NCI-H82 treated with DMSO at 0.1 percent for 48 hours (cell line): Measurements from ENCODE around the gene PGF.
"Not testable (repeated sequence)": the region's sequence is repeated elsewhere in the genome, so short reads cannot be mapped to it uniquely, and the experiment has no call there.

Experiments used
- DNase-seq: peaks from one replicate; lab custom pipeline; 2025; ENCODE audit not compliant: unreplicated experiment; lab: John Stamatoyannopoulos, UW

The PGF gene

DNA sequence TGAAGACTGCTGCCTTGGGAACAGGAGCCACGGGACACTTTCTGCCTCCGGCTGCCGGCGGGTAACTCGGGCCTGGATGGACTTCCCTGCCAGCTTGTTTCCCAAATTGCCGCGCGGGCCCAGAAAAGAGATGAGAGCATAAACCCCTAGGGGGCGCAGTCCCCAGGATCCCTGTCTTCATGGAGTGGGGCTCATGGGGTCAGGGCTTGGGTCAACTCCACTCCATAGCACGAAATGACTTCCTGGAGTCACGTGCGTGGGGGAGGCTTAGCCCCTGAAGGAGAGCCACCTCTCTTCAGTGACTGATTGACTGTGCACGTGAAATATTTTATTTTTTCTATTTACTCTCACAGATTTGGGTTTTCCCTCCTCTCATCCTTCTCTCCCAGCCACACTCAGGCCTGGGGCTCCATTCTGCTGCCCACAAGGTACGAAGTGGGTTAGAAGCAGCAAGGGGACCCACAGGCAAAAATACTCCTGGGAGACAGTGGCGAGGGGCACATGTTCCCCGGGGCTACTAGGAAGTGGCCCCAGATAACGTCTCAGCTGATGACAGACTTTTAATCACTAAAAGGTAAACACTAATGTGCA lies 10.0 kb downstream of the PGF start:
- no peak for DNase-seq

DNA sequence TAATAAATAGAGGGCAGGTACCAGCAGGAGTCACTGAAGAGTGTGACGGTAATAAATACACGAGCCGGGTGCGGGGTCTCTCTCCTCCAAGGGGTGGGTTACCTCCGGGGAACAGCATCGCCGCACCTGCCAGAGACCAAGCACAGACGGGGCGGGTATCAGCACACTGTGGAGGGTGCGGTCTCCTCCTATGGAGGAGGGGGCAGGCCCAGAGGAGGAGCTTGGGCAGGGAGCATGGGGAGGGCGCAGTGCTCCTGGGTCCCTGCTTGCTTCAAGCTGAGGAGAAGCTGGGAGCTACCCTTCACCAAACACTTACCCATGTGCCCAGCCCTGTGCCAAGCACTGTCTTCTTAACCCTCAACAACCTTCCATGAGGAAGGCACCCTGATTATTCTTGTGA lies 12.8 kb downstream of the PGF start:
- DNase-seq, result no peak

DNA sequence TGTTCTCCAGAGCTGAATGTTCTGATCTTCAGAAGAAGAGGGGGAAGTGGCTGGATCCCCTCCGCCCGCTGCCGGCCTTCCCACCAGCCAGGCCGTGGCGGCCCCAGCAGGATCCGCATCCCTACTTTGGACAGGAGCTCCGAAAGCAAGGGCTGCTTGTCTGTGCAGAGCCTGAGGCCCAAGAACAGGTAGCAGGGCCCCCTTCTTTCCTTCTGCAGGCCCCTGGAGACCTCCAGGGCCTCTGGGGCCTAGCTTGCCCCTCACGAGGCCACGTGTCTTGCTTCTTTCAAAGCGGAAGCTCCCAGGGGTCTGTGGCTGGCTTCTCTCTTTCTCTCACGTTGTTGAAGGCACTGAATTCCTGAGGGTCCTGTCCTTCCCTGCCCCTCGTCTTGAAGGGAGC lies 13.2 kb downstream of the PGF start:
- no peak for DNase-seq

DNA sequence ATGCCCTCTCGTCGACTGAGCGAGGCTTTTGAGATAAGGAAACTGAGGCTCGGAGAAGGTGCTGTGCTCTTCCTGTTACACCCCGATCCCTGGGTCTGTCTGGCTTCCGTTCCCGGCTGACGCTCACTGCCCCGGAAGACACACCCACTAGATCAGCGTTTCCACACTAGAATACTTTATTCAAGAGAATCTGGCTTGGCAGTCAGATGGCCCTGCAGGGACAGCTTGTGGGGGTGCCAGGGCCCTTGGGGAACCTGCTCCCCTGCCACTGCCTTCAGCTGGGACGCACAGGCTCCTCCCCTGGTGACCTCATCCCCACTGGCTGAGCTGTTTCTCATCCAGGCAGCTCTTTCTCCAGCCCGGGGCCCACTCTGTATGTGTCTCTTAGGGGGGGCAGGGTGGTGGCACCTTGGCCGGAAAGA lies 13.7 kb downstream of the PGF start:
- no peak for DNase-seq

DNA sequence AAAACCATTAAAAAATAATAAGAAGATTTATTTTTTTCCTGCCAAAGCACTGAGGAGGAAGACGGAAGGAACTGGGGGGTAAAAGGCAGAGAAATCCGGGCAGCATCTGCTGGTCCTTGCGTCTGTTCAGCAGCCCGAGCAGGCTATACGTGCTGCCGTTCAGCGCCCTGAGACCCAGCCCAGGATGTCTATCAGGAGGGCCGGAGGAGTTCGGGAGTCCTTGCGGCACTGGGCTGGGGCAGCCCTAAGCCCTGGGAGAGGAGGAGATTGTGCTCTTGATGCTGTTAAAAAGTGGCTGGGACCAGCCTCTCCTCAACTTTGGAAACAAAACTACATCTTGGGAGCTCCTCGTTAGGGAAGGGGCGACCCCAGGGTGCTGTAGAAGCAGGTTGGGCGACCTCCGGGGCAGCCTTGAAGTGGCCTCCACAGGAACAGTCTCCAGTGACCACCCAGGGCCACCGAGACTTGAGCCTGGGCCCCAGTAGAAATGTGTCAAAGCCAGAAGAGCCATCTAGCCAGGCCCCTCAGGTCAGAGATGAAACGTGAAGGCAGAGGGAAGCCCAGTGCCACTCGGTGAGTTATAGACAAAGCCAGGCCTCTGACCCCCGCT lies 14.3 kb downstream of the PGF start:
- no peak for DNase-seq

DNA sequence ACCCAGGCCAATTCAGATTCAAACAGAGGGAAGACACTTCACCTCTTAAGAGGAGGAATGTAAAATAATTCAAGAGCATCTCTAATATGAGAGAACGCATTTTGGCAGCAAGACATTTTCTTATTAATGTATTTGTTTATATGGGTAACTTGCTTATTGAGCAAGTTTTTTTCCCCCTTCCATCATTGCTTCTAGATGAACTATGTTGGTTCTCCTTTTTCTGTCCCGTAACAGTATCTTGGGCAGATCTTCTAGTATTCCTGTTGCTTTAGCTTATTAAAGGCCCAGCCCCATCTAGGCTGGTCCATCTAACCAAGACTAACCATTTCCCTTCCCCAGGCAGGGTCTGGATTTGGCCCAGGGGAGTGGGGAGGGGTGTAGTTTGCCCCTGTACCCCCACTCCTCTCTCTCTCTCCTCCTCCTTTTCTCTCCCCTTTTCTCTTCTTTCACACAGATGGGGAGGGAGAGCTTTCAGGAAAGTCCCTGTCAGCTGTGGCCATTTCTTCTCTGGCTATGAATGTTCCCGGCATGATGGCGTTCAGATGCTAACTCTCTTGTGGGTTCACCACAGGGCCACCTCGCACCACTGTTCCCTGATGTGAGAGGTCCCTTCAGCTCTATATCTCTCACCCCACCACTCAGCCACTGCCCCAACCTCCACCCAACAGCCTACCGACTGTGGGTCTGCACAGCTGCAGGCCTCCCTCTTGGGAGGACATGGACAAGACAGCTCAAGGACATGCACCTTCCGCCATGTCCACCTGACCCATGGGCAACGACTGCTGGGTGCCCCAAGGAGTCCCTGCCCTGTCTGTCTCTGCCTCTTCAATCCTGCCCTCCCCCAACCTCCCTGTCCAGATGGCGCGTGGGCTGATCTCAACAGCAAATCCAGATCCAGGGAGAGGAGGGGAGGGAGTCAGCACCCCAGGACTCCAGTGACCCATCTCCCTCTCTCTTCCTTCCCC lies 16.6 kb downstream of the PGF start:
- peak; percentile 62 for DNase-seq

DNA sequence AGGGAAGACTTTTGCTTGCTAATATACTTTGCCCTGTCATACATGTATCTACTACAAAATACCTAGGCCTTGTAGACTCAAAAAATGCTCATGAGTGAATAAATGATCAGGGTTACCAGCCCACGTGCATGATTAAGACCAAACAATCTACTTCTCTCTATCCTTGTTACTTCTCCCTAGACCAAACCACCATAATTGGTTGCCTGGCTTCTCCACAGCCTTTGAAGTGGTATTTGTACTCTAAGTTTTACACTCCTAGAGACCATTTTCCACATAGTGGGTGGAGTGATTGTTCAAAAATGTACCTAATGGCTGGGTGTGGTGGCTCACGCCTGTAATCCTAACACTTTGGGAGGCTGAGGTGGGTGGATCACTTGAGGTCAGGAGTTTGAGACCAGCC lies 18.2 kb downstream of the PGF start:
- DNase-seq, result no peak

DNA sequence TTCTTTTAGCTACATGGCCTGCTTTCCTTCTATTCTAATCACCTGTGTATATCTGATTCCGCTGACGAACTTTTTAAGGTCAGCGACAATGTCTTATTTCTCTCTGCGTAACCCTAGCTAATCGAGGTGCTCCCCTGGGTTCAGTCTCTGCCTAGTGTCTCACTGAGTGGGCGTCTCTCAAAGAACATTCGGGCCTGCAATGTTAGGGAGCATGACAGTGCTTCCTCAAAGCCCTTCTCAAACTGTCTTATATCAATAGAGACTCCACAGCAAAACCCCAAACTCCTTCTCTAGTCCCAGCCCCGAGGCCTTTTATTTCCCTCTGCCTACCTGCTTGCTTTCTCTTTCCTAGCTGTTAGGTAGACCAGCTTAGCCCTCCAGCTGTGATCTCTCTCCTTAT lies 18.7 kb downstream of the PGF start:
- no peak for DNase-seq

DNA sequence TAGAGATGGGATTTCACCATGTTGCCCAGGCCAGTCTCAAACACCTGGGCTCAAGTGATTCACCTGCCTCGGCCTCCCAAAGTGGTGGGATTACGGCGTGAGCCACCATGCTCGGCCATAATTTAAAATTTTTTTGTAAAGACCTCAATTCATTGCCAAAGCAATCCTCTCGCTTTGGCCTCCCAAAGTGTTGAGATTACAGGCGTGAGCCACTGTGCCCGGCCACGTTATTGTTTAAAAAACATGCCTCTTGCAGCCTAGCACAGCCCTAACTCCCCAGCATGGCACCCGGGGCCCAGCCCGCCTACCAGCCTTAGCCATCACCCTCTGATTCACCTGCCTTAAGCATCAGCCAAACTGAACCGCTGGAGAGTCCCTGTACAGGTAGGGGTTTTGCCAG lies 19.2 kb downstream of the PGF start:
- DNase-seq, result no peak

DNA sequence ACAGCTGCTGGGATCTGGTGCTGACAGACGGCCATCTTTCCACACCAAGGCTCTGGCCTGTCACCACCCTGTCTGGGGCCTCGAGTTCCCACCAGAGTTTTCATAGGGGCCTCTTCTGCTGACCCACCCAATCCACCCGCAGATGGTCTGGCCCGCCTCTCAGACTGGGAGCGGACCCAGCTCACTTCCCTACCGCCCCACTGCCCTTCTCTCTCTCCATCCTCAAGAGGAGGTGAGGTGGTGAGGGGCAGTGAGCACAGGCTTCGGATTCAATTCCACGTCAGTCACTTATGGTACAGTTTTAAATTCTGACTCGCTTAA lies 20.1 kb downstream of the PGF start:
- no peak for DNase-seq

DNA sequence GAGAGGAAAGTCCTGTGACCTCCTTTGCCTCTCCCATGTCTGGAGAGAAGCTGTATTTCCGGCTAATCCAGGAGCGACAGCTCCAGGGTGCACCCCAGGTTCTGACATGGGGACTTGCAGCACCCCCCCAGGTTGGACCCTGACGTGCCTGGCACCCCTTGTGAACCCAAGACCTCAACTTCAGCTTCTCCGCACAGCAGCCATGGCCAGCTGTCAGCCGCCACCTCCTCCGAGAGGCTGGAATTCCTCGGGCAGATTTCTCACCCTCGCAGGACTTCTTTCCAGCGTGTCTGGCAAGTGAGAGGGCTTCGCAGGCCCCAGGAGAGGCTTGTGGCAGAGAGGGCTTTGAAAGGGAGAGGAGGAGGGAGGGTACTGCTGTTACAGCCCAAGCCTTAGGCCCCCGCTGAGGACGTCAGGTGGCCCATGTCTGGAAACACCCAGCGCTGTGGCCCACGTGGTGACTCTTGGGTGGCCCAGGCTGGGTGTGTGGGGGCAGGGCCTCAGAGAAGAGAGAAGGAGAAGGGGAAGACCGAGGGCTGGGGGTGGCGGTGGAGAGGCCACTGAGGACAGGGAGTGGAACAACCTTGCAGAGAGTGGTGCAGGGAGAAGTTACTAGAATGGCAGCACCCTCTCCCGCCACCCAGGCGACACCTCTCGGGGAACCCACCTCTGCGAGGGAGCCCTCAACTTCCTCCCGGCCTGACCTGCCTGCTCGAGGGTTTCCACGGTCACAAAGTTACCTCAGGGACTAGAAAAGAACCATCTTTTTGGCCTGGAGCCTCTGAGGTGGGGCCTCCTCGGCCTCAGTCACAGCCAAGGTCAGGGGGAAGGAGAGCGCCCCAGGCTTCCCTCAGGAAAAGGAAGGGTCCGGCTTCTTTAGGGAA lies 20.7 kb downstream of the PGF start:
- no peak for DNase-seq

DNA sequence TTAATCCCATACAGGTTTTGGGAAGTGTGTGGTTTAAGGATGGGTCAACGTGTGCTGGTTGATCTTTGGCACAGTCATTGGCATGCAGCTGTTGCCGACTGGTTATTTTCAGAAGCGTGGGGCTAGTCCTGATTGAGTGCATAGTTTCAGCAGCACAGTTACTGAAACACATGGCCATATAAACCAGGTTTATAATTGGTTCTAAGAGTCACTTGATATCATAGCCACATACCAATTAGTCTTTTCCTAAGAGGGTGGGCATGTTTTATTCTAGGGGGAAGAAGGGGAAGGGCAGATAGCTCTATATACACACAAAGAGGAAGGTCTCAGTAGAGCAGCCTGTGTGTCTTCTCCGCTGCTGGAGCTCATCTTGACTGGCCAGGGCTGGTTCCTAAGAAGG lies 21.4 kb downstream of the PGF start:
- DNase-seq, result no peak

DNA sequence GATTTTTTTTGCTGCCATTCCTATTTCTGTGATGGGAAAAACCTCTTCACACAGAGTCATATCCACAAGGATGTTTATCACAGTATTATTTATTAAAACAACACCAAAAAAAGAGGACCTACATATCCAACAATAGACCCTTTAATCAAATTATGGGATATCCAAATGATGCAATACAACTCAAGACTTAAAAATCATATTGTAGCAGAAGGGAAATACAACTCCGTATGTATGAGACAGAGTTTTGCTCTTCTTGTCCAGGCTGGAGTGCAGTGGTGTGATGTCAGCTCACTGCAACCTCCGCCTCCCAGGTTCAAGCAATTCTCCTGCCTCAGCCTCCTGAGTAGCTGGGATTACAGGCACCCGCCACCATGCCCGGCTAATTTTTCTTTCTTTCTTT lies 22.5 kb downstream of the PGF start:
- DNase-seq, result not testable (repeated sequence)

DNA sequence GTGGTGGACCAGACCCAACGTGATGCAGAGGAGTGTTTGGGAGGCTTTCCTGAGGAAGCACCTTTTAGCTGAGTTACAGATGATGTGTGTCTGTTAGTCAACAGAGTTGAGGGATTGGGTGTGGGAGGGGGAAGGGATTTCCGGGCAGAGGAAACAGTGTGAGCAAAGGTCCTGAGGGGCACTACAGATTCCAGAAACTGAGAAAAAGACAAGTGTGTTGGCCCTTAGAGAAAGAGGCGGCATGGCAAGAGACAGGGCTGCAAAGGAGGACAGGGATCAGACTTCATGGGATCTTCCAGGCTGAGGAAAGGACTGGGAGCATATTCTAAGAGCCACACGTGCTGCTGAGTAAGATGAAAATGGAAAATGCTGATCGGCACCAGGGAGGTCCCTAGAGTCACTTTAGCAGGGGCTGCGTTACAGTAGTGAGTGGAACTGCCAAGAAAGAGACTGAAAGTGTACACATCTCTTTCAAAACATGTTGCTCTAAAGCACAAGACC lies 22.9 kb downstream of the PGF start:
- no peak for DNase-seq

DNA sequence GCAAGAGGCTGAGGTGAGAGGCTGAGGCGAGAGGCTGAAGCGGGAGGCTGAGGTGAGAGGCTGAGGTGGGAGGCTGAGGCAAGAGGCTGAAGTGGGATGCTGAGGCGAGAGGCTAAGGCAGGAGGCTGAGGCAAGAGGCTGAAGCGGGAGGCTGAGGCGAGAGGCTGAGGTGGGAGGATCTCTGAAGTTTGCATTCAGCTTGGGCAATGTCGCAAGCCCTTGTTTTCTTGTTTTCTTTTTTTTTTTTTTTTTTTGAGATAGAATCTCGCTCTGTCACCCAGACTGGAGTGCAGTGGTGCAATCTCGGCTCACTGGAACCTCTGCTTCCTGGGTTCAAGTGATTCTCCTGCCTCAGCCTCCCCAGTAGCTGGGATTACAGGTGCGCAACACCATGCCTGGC lies 23.7 kb downstream of the PGF start:
- not testable (repeated sequence) for DNase-seq

DNA sequence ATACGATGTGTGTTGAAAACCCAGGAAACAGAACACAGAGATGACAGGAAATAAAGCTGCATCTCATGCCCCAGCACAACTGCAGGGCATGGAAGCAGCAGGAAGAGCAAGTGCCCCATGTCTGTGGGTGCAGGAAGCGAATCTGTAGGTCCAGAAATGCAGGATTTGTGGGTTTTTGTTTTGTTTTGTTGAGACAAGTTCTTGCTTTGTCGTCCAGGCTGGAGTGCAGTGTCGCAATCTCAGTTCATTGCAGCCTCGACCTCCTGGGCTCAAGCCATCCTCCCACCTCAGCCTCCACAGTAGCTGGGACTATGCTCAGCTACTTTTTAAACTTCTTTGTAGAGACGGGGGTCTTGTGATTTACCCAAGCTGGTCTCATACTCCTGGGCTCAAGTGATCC lies 26.2 kb downstream of the PGF start:
- DNase-seq, result no peak

DNA sequence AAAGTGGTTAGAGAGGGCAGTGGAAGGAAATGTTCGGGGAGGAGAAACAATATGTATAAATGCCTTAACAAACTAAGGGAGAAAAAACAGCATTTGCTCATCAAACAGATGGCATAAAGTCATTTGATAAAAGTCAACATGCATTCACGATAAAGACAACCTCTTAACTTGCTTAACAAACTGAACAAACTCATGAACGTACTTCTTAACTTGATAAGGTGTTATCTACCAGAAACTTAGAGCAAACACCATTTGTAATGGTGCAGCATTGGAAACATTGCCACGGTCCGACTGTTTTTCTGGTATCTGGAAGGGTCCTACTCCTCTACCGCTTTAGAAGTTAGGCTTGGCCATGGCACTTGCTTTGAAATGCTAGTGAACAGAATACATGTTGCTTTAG lies 28.2 kb downstream of the PGF start:
- no peak for DNase-seq

DNA sequence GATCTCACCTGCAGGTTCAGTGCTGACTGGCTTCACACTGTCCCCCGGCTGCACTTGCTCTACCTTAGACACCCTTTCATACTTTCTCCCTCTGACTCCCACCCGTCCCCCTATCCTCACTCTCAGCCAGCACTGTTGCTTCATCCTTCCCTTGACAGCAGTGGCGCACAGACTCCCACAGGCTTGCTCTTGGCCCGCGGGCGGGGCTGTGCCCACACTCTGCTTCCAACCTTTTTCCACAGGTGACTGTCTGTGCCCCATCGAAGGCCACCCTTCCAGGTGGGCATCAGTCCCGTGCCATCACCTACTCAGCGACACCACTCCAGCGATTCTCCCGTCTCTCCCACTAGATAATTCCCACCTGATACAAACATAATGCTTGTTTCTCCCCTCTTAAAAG lies 31.3 kb downstream of the PGF start:
- no peak for DNase-seq

DNA sequence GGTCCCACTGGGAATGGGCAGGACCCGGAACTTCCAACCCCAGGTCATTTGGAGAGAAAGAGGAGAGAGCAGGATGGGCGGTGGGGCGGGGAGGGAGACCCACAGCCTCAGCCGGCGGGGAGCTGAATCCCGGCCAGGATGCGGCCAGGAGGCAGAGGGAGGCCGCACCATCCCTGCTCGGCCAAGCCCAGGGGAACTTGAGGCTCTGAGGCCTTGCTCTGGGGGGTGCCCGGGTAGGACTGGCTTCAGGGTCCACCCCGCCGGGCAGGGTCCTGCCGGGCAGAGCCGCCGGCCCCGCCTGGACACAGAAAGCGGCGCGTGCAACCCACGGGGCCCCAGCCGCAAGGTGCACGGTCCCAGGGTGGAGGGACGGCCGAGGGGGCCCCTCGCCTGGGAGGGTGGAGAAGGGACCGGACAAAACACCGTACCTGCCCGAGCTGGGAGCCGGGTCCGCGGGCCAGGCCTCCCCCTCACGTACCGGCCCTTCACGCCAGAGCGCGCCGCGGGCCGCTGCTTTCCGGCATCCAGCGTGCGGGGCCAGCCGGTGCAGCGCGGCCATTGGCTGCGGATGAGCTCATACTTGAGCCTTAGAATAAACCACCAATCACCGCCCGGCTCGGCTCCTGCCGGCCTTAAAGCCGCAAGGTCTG lies 32.5 kb downstream of the PGF start, which contains the start of gene RPS6KL1:
RPS6KL1 (minus strand) TSS at position 509 of the 650 bp plus-strand sequence. CDS start 1,719 bp downstream, outside the sequence.
- DNase-seq, result peak; percentile 66

DNA sequence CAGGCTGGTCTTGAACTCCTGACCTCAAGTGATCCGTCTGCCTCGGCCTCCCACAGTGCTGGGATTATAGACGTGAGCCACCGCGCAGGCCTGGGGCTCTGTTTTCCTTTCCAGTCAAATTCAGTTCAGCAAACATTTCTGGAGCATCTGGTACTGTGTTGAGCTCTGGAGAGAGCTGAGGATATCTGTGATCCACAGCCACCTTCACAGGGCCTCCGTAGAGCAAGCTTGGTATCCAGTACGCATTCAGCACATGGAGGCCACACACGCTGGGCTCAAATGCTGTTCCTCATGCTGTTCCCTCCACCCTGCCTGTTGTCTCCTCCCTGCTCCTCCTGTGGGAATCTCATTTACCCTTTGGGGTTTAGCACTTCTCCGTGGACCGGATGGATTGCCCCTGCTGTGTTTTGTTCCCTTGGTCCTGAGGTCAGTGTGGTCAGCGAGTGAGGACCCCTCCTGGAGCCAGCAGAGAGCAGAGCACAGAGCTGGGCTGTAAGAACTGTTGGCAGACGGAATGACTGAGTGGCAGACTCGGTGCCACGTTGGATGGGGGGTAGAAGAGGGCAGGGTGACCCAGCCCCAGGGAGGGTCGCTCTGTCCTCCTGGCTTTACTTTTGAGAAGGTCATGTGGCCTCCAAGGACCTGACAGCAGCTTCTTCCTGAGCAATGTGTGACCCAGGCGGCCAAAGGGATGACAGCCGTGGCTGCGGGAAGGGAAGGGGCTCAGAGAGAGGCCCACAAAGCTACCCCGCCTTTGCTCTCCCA lies 33.2 kb downstream of the PGF start:
- DNase-seq, result no peak
